GM18499 (cell line): ENCODE data around the gene HTR3C.
"Not testable (repeated sequence)": the region's sequence is repeated elsewhere in the genome, so short reads cannot be mapped to it uniquely, and the experiment has no call there.

Experiments used
- ATAC-seq: cut with Tn5 transposase; IDR thresholded peaks from one replicate; pipeline ENCODE4 v1.9.1; 2021; ENCODE audit warnings: moderate number of reproducible peaks; ENCODE audit not compliant: insufficient read depth, unreplicated experiment

The HTR3C gene, protein sequence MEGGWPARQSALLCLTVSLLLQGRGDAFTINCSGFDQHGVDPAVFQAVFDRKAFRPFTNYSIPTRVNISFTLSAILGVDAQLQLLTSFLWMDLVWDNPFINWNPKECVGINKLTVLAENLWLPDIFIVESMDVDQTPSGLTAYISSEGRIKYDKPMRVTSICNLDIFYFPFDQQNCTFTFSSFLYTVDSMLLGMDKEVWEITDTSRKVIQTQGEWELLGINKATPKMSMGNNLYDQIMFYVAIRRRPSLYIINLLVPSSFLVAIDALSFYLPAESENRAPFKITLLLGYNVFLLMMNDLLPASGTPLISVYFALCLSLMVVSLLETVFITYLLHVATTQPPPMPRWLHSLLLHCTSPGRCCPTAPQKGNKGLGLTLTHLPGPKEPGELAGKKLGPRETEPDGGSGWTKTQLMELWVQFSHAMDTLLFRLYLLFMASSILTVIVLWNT

GRCh38 chr3:184052767-184053166, at the start of gene HTR3C:
Gene HTR3C, plus strand, starts transcription at chr3:184053047. Its CDS starts 34 bp downstream, at chr3:184053081.
- ATAC-seq, result no peak

GRCh38 chr3:184003187-184003967, 49.5 kb upstream of the HTR3C start:
- ATAC-seq, result no peak

DNA sequence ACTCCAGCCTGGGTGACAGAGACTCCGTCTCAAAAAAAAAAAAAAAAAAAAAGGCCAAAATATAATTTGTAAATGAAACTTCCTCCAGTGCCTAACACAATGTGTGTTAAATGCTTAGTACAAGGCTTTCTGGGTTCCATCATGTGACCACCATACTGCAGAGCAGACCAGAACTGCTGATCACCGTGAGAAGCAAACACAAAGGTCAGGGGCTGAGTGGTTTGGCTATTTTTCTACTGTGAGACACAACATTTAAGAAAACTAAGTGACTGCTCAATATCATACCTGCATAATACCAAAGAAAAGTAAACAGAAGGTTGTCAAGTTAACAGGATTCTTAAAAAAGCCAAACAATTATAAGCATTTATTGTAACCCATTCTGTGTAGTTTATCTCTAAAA, 48.4 kb upstream of the HTR3C start:
- ATAC-seq, result no peak

DNA sequence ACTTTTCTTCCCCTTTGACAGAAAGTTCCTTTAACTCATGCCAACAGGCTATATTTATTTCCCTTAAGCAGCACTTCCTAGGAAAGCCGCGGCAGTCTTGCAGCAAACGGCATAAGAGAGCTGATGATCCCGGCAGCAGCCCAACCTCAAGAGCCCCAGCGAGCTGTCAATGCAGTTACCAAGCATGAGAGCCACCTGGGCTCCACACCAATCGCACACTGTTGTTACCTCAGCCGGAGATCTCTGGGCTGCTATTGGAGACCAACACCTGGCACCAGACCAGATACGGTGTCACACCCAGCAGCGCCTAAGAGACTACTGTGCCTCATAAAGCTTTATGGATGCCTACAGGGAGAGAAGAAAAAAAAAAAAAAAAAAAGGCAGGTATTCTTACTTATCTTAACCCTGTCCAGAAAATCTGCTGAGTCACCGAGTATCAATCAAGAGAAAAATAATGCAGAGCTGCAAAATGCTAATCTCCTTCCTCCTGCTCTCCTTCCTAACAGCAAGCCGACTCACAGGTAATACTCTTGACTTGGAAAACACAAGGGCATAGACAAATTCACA, 46.8 kb upstream of the HTR3C start:
- ATAC-seq, result peak; percentile 50

- ATAC-seq, result not testable (repeated sequence)
Observed at GRCh38 chr3:184007143-184007813, 45.6 kb upstream of the HTR3C start.

- ATAC-seq, result no peak
Observed at GRCh38 chr3:184008161-184008560, 44.7 kb upstream of the HTR3C start.

DNA sequence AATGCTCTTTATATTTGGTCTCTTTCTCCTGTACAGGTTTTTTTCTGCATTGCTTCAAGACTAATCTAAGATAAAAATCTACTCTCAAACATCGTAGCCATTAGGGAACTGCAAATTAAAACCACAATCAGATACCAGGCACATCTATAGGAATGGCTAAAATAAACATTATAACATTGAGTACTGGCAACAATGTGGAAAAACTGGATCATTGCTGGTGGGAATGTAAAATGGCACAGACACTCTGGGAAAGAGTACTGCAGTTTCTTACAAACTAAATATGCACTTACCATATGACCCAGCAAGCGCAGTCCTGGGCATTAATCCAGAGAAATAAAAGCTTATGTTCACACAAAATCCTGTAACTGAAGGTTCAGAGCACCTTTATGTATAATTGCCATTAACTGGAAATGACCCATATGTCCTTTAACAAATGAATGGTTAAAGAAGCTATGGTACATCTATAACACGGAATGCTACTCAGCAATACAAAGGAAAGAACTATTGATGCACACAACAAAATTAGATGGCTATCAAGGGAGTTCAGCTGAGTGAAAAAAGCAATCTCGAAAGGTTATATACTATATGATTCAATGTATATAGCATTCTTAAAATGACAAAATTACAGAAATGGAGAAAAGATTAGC, 41.5 kb upstream of the HTR3C start:
- no peak for ATAC-seq

GRCh38 chr3:184011937-184012889, 40.6 kb upstream of the HTR3C start:
- no peak for ATAC-seq

- ATAC-seq, result no peak
Observed at GRCh38 chr3:184015381-184016019, 37.3 kb upstream of the HTR3C start.

GRCh38 chr3:184016169-184016570, 36.7 kb upstream of the HTR3C start:
- ATAC-seq, result no peak

GRCh38 chr3:184016811-184017671, 35.8 kb upstream of the HTR3C start:
- ATAC-seq, result peak; percentile 23

GRCh38 chr3:184017672-184018423, 35.0 kb upstream of the HTR3C start, which contains the start of gene ABCC5:
Gene ABCC5, minus strand, starts transcription at chr3:184017884. Its CDS starts 3,492 bp downstream, at chr3:184014392.
- peak; percentile 75 for ATAC-seq

GRCh38 chr3:184018424-184018973, 34.3 kb upstream of the HTR3C start:
- no peak for ATAC-seq

DNA sequence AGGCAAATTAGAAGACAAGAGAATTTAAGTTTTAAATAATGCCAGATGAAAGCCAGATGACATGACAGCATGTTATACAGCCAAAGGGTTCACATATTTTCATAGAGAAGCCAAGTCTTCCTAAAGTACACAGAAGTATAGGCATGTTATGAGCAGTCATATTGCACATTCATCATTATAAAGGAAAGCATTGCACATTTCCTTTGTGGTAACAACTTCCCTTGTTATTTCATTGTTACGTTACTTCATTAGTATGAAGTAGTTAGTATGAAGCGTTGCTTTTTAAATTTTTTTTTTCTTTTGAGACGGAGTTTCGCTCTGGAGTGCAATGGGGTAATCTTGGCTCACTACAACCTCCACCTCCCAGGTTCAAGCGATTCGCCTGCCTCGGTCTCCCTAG, 30.5 kb upstream of the HTR3C start:
- ATAC-seq, result no peak

GRCh38 chr3:184025256-184025655, 27.6 kb upstream of the HTR3C start:
- not testable (repeated sequence) for ATAC-seq

GRCh38 chr3:184028275-184028890, 24.5 kb upstream of the HTR3C start:
- not testable (repeated sequence) for ATAC-seq
